ENCODE measurements around the gene NTRK3.

DNA sequence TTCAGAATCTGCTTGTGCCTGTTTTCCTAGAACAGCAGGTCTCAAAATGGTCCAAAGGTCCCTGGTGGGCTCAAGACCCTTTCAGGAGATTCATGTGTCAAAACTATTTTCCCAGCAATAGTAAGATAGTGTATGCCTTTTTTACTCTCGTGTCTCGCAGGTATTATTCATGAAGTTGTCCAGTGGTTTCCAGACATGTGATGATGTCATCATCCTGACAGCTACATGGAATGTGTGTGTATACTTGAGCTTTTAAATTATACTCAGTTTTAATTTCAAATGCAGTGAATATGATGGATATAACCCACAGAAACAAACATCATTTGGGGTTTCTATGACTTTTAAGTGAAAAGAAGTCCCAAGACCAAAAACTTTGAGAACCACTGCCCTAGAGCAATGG is 288.6 kb downstream of the NTRK3 start:
- TF ChIP-seq, protein P1, sequence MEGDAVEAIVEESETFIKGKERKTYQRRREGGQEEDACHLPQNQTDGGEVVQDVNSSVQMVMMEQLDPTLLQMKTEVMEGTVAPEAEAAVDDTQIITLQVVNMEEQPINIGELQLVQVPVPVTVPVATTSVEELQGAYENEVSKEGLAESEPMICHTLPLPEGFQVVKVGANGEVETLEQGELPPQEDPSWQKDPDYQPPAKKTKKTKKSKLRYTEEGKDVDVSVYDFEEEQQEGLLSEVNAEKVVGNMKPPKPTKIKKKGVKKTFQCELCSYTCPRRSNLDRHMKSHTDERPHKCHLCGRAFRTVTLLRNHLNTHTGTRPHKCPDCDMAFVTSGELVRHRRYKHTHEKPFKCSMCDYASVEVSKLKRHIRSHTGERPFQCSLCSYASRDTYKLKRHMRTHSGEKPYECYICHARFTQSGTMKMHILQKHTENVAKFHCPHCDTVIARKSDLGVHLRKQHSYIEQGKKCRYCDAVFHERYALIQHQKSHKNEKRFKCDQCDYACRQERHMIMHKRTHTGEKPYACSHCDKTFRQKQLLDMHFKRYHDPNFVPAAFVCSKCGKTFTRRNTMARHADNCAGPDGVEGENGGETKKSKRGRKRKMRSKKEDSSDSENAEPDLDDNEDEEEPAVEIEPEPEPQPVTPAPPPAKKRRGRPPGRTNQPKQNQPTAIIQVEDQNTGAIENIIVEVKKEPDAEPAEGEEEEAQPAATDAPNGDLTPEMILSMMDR (IDR thresholded peaks at IDR 0.05 in 8 of 11, conservative IDR thresholded peaks at IDR 0.05 in 3 of 11), result no peak
- no peak for TF ChIP-seq POLR2A (IDR thresholded peaks at IDR 0.05)
